B cell (primary cell): ENCODE results near the gene TMEM185B. TPM values are rescaled to one million over a fixed set of nuclear protein-coding genes. Genes with fewer than 3 reads are reported as not detected.
A peak's percentile ranks its signal among the peaks of the same experiment; 100 is the strongest.

Source experiments
- ATAC-seq: fragments of 200-7000 bp; cut with Tn5 transposase; one replicate; pipeline ENCODE4 v1.10.0; 2021; ENCODE audit warnings: low read depth, mild to moderate bottlenecking, moderate number of reproducible peaks, moderate library complexity
- CTCF ChIA-PET: fragments of 350-600 bp; sonication (Branson Sonifier 250); formaldehyde crosslinking; loops from one replicate; lab custom pipeline; 2021; ENCODE audit warnings: antibody characterized with exemption, inconsistent platforms; lab: Charles Lee
- POLR2A ChIA-PET: fragments of 350-600 bp; sonication (Branson Sonifier 250); formaldehyde crosslinking; loops from one replicate; lab custom pipeline; 2021; ENCODE audit warnings: antibody characterized with exemption; lab: Charles Lee
- DNase-seq: peaks from one replicate; pipeline ENCODE4 v3.0.0; 2013
- H2AFZ ChIP-seq: 2 replicates; pipeline ENCODE4 v1.6.1; 2012; ENCODE audit warnings: mild to moderate bottlenecking, low read depth, low read length; ENCODE audit not compliant: insufficient read depth, poor library complexity, severe bottlenecking
- H3K27ac ChIP-seq, 2 donors: 1 replicate in 1 of 2; 2 replicates in 1 of 2; pipeline ENCODE4 v1.5.1; 2012 to 2013; ENCODE audit warnings: low read length in 2 of 2, mild to moderate bottlenecking in 2 of 2, moderate library complexity in 1 of 2
- H3K27me3 ChIP-seq, 4 experiments: fragments of 200-600 bp in 1 of 4; sonication (generic) in 1 of 4; replicated peaks in 1 of 4; 1 replicate in 2 of 4; 2 replicates in 2 of 4; pipeline versions ENCODE4 v1.6.1 to v1.7.0; 2013 to 2016; ENCODE audit warnings: low read length in 3 of 4, mild to moderate bottlenecking in 2 of 4, mixed read lengths in 1 of 4, moderate library complexity in 1 of 4; ENCODE audit not compliant: insufficient read depth in 4 of 4, control insufficient read depth in 3 of 4; ENCODE audit errors: control extremely low read depth in 1 of 4
- H3K36me3 ChIP-seq, 2 experiments: replicated peaks in 1 of 2; 1 replicate in 1 of 2; 2 replicates in 1 of 2; pipeline versions ENCODE4 v1.6.1 to v1.7.1; 2013; ENCODE audit warnings: low read length in 1 of 2; ENCODE audit not compliant: insufficient read depth in 2 of 2, control insufficient read depth in 1 of 2; ENCODE audit errors: control extremely low read depth in 1 of 2, extremely low read depth in 1 of 2
- H3K4me1 ChIP-seq, 2 donors: fragments of 200-600 bp in 1 of 2; sonication (generic) in 1 of 2; 1 replicate in 1 of 2; 2 replicates in 1 of 2; pipeline versions ENCODE4 v1.5.1 to v1.6.1; 2013 to 2017; ENCODE audit warnings: low read length in 2 of 2; ENCODE audit not compliant: control insufficient read depth in 2 of 2, insufficient read depth in 2 of 2
- H3K4me2 ChIP-seq: replicated peaks from 2 replicates; pipeline ENCODE3; 2012; ENCODE audit warnings: mild to moderate bottlenecking, low read depth, low read length; ENCODE audit not compliant: poor library complexity, severe bottlenecking
- H3K4me3 ChIP-seq, 5 experiments: fragments of 200-600 bp in 1 of 5; sonication (generic) in 1 of 5; 1 replicate in 3 of 5; 2 replicates in 2 of 5; pipeline versions ENCODE4 v1.5.1 to v1.7.0; 2011 to 2016; ENCODE audit warnings: low read length in 4 of 5, mild to moderate bottlenecking in 4 of 5, low read depth in 2 of 5, control low read depth in 1 of 5, moderate library complexity in 1 of 5; ENCODE audit not compliant: insufficient read depth in 1 of 5; ENCODE audit errors: control extremely low read depth in 1 of 5, extremely low read depth in 1 of 5
- H3K79me2 ChIP-seq: fragments of 200-600 bp; sonication (generic); one replicate; pipeline ENCODE4 v1.6.0; 2016; ENCODE audit warnings: low read length; ENCODE audit not compliant: control insufficient read depth, insufficient read depth
- H3K9ac ChIP-seq: fragments of 200-600 bp; sonication (generic); 2 replicates; pipeline ENCODE4 v1.6.1; 2017; ENCODE audit warnings: mild to moderate bottlenecking, low read length, moderate library complexity
- H3K9me3 ChIP-seq, 3 donors: one replicate each; pipeline versions ENCODE4 v1.6.1 to v1.7.1; 2013; ENCODE audit warnings: low read length in 2 of 3; ENCODE audit not compliant: control insufficient read depth in 2 of 3, insufficient read depth in 1 of 3; ENCODE audit errors: control extremely low read depth in 1 of 3
- H4K20me1 ChIP-seq: 2 replicates; pipeline ENCODE4 v1.6.0; 2012; ENCODE audit warnings: mild to moderate bottlenecking, low read length; ENCODE audit not compliant: insufficient read depth, control insufficient read depth, poor library complexity, severe bottlenecking
- H3K27ac Mint-ChIP-seq: one replicate; pipeline ENCODE4 v1.8.0; 2021; ENCODE audit warnings: mixed read lengths
- H3K27me3 Mint-ChIP-seq: one replicate; pipeline ENCODE4 v1.8.0; 2021; ENCODE audit warnings: mixed read lengths
- H3K4me1 Mint-ChIP-seq: one replicate; pipeline ENCODE4 v1.8.0; 2021; ENCODE audit warnings: mixed read lengths
- H3K4me3 Mint-ChIP-seq: one replicate; pipeline ENCODE4 v1.8.0; 2021; ENCODE audit warnings: mixed read lengths
- H3K9me3 Mint-ChIP-seq: one replicate; pipeline ENCODE4 v1.8.0; 2022; ENCODE audit warnings: mixed read lengths; ENCODE audit not compliant: insufficient read depth
- CTCF ChIP-seq: fragments of 200-600 bp; IDR thresholded peaks from one replicate; pipeline ENCODE4 v1.8.0; 2022; ENCODE audit warnings: antibody characterized with exemption, mild to moderate bottlenecking
- EZH2 ChIP-seq: IDR thresholded peaks from 2 replicates; pipeline ENCODE4 v1.6.1; 2012; ENCODE audit warnings: borderline replicate concordance, low read depth, mild to moderate bottlenecking, moderate library complexity, low read length; ENCODE audit not compliant: insufficient read depth, poor library complexity, severe bottlenecking
- WGBS: methylation state at CpG from one replicate; pipeline ENCODE4 v1.1.5; 2013; ENCODE audit warnings: missing lambda C conversion rate; ENCODE audit not compliant: insufficient coverage; 5-methylcytosine and 5-hydroxymethylcytosine counted together
- intact Hi-C: fragments of 100-400 bp; cut with micrococcal nuclease; formaldehyde crosslinking; loops from one replicate; pipeline ENCODE4 v1.10.0; 2022
- polyA plus RNA-seq: library from polyadenylated mRNA; depleted of rRNA; stranded (reverse); fragments of >200 nt; gene quantifications from 2 replicates; pipeline ENCODE4 v1.2.3, GENCODE V29; 2012
- total RNA-seq, 2 donors: library from RNA; stranded (reverse); fragments of 120-200 nt in 1 of 2; gene quantifications; 1 replicate in 1 of 2; 2 replicates in 1 of 2; pipeline versions ENCODE4 v1.2.3 to v1.2.4, GENCODE V29; 2013 to 2022

The TMEM185B gene
- total and polyA plus RNA-seq, 2 donors (not counting 1 experiment from before 2014, with no cell fraction given), result 29.6 to 36.4 TPM

- Histone ChIP-seq H3K79me2 (peaks cover 22% of the 10 kb centered on the region), H3K9ac (peak overlapping the region; percentile 67), H3K4me2 (peak overlapping the region; percentile 85), H3K27ac (peak overlapping the region; percentile 4 to 87), H3K4me3 (peak overlapping the region in 3 of 5 experiments; percentile 9 to 78 (median 64)), H2AFZ (peak overlapping the region; percentile 84), H3K4me1 (peaks cover 26 to 37% of the 10 kb centered on the region in 2 donors), H4K20me1 (no peaks in the 10 kb centered on the region), H3K9me3 (no peaks in the 10 kb centered on the region), H3K27me3 (no peaks in the 10 kb centered on the region), H3K36me3 (no peaks in the 10 kb centered on the region)
- CTCF ChIA-PET, result interaction anchor here (1.8 to 3.6 kb wide), 3 partner anchors 8 to 82 kb away, joined by 6 to 19 read pairs (median 11); partner anchors contain the start of gene TMEM185B
- TF ChIP-seq CTCF, result no peak
- TF ChIP-seq EZH2, result no peak
- H3K27ac Mint-ChIP-seq, result peak overlapping the region; percentile 92
- H3K27me3 Mint-ChIP-seq, result no peaks in the 10 kb centered on the region
- intact Hi-C loops, result no loop called here
- POLR2A ChIA-PET, result interaction anchor here (2.4 kb wide), 1 partner anchor 21 kb away, joined by 13 read pairs; the partner anchor contains the start of gene RALB
- peaks cover 50% of the 10 kb centered on the region for H3K4me1 Mint-ChIP-seq
- H3K4me3 Mint-ChIP-seq, result peak overlapping the region; percentile 91
- DNase-seq (no peak), ATAC-seq (no peak)
- WGBS, result 80% methylated on average over 9 of the region's 17 CpGs
- H3K9me3 Mint-ChIP-seq, result no peaks in the 10 kb centered on the region
Observed at GRCh38 chr2:120230515-120231471, 7.6 kb upstream of the TMEM185B start.
